Lower lobe of right lung (tissue), 2 donors: ENCODE measurements around the gene SPIRE1. TPM values are rescaled to one million over a fixed set of nuclear protein-coding genes. Genes with fewer than 3 reads are reported as not detected.

Source experiments
- ATAC-seq, 2 donors: fragments of 200-7000 bp; cut with Tn5 transposase; one replicate each; pipeline ENCODE4 v1.9.1; 2020 to 2022; ENCODE audit warnings: mild to moderate bottlenecking in 2 of 2, moderate library complexity in 2 of 2
- DNase-seq: peaks from one replicate; pipeline ENCODE4 v3.0.0-alpha.2; 2020
- H3K27ac ChIP-seq: fragments of 200-600 bp; one replicate; pipeline ENCODE4 v1.8.0; 2022
- H3K27me3 ChIP-seq: fragments of 200-600 bp; one replicate; pipeline ENCODE4 v1.8.0; 2022; ENCODE audit warnings: low read depth
- H3K36me3 ChIP-seq: fragments of 200-600 bp; one replicate; pipeline ENCODE4 v1.8.0; 2022; ENCODE audit warnings: mild to moderate bottlenecking
- H3K4me1 ChIP-seq: fragments of 200-600 bp; one replicate; pipeline ENCODE4 v1.8.0; 2022
- H3K4me3 ChIP-seq: fragments of 200-600 bp; one replicate; pipeline ENCODE4 v1.8.0; 2022; ENCODE audit warnings: mild to moderate bottlenecking
- H3K9me3 ChIP-seq: fragments of 200-600 bp; one replicate; pipeline ENCODE4 v1.8.0; 2022
- CTCF ChIP-seq: fragments of 200-600 bp; IDR thresholded peaks from one replicate; pipeline ENCODE4 v1.8.0; 2022; ENCODE audit warnings: antibody characterized with exemption, mild to moderate bottlenecking
- intact Hi-C: fragments of 100-400 bp; cut with DNase I; formaldehyde crosslinking; loops from one replicate; pipeline ENCODE4 v1.11.0; 2022
- total RNA-seq: library from RNA; stranded (reverse); fragmentation: NEBNext Ultra II Directional; extraction: Animal tissue kit (Norgen Biotek cat#: 25700); gene quantifications from one replicate; pipeline ENCODE4 v1.2.1, GENCODE V29; 2021
- donor health status: DM: no; HTN: yes; CAD: no; lungs with severe emphysema.

The SPIRE1 gene
- total RNA-seq, 1 donor from 2014 or later: 42.1 TPM

- Histone ChIP-seq H3K27ac (no peak overlapping the region), H3K4me3 (no peak overlapping the region), H3K9me3 (no peaks in the 10 kb centered on the region), H3K4me1 (no peaks in the 10 kb centered on the region), H3K36me3 (peaks cover 25% of the 10 kb centered on the region), H3K27me3 (no peaks in the 10 kb centered on the region)
- ATAC-seq (no peak), DNase-seq (no peak)
- TF ChIP-seq CTCF: no peak
- intact Hi-C loops: no loop called here
Measured at GRCh38 chr18:12432881-12433280, 225.0 kb downstream of the SPIRE1 start.

GRCh38 chr18:12432196-12432595 is 225.7 kb downstream of the SPIRE1 start:
- H3K4me1 ChIP-seq: no peaks in the 10 kb centered on the region
- peaks cover 25% of the 10 kb centered on the region for H3K36me3 ChIP-seq
- TF ChIP-seq CTCF: no peak
- no peaks in the 10 kb centered on the region for H3K27me3 ChIP-seq
- no peak overlapping the region for H3K4me3 ChIP-seq
- H3K27ac ChIP-seq: no peak overlapping the region
- ATAC-seq: no peak
- no peaks in the 10 kb centered on the region for H3K9me3 ChIP-seq
- DNase-seq: no peak
- intact Hi-C loops: no loop called here

GRCh38 chr18:12431561-12431960 is 226.3 kb downstream of the SPIRE1 start:
- no peak for TF ChIP-seq CTCF
- Histone ChIP-seq H3K4me3 (no peak overlapping the region), H3K9me3 (no peaks in the 10 kb centered on the region), H3K27ac (no peak overlapping the region), H3K27me3 (no peaks in the 10 kb centered on the region), H3K4me1 (no peaks in the 10 kb centered on the region), H3K36me3 (peaks cover 25% of the 10 kb centered on the region)
- ATAC-seq (no peak), DNase-seq (no peak)
- intact Hi-C loops: no loop called here

GRCh38 chr18:12430137-12430990 is 227.5 kb downstream of the SPIRE1 start:
- H3K36me3 ChIP-seq: peaks cover 25% of the 10 kb centered on the region
- no peaks in the 10 kb centered on the region for H3K4me1 ChIP-seq
- DNase-seq (no peak), ATAC-seq (no peak)
- no peak overlapping the region for H3K4me3 ChIP-seq
- intact Hi-C loops: no loop called here
- no peak for TF ChIP-seq CTCF
- H3K9me3 ChIP-seq: no peaks in the 10 kb centered on the region
- H3K27ac ChIP-seq: no peak overlapping the region
- no peaks in the 10 kb centered on the region for H3K27me3 ChIP-seq

- no peak overlapping the region for H3K4me3 ChIP-seq
- ATAC-seq: no peak
- TF ChIP-seq CTCF: no peak
Measured at GRCh38 chr18:12429556-12429955, 228.4 kb downstream of the SPIRE1 start.

More at GRCh38 chr18:12429556-12429955, 228.4 kb downstream of the SPIRE1 start:
- no peaks in the 10 kb centered on the region for H3K27me3 ChIP-seq
- no peaks in the 10 kb centered on the region for H3K9me3 ChIP-seq
- intact Hi-C loops: no loop called here
- no peak overlapping the region for H3K27ac ChIP-seq
- no peak for DNase-seq
- H3K36me3 ChIP-seq: peaks cover 25% of the 10 kb centered on the region
- no peaks in the 10 kb centered on the region for H3K4me1 ChIP-seq
